GM18861 (cell line): ENCODE data around the gene CNRIP1.
"Not testable (repeated sequence)": the region's sequence is repeated elsewhere in the genome, so short reads cannot be mapped to it uniquely, and the experiment has no call there.

Experiments
- ATAC-seq: cut with Tn5 transposase; IDR thresholded peaks from one replicate; pipeline ENCODE4 v1.9.1; 2021; ENCODE audit not compliant: unreplicated experiment

Gene CNRIP1

GRCh38 chr2:68319398-68320117 is at the start of gene CNRIP1:
Gene CNRIP1 (minus strand): TSS chr2:68319949. CDS start chr2:68319400, 549 bp downstream.
- no peak for ATAC-seq

GRCh38 chr2:68369337-68369734 is 49.6 kb upstream of the CNRIP1 start:
- ATAC-seq, result no peak

DNA sequence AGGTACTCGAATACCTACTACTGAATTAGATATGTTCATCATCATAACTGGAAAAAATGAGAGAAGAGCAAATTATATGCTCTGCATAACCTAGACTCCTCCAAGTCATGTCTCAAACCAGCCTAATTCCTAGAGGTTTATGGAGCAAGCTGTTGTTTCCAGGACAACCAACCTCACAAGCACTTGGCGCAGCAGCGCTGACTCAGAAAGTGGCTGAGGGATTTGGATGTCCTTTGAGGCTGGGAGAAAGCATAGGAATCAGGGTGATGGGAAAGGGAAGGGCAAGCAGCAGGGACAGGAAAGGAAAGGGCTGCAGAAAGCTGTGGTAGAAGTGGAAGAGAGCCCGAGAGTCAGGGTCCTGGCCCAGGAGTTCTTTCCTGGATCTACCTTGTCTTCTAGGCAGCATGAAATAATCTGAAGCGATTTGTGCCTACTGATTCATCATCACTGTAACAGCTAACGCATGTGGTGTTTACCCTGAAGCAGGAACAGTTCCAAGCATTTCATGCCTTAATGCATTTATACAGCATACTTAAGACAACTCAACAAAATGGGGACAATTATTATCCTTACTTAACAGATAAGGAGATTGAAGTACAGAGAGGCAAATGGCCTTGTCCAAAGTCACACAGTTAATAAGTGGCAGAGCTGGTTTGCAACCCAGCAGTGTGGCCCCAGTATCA is 49.0 kb upstream of the CNRIP1 start:
- no peak for ATAC-seq

- no peak for ATAC-seq
These were observed 48.4 kb upstream of the CNRIP1 start for GRCh38 chr2:68367953-68368653.

DNA sequence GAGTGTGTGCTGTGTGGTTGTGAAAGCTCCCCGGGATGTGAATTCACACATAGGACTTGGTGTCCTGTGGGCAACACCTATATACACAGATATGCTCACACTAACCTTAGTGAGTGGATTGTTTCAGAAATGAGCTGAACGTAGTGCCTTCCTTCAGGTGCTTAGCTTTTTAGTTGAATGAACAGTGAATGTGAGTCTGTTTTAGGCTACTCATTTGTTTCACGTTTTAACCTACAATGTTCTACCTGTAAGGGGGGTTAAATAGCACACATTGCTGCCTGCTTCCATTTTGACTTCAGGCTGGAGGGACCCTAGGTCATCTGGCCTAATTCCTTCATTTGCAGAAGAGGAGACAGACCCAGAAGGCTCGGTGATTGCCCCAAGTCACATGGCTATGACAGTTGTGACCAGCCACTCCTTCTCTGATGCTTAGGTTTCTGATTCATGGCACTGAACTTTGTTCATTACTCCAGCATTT is 46.4 kb upstream of the CNRIP1 start:
- peak; percentile 35 for ATAC-seq

- peak; percentile 52 for ATAC-seq
These were observed 45.3 kb upstream of the CNRIP1 start, which contains the start of gene PLEK for GRCh38 chr2:68365087-68365486. Gene PLEK (plus strand): TSS chr2:68365282. CDS start chr2:68365352, 70 bp downstream.

DNA sequence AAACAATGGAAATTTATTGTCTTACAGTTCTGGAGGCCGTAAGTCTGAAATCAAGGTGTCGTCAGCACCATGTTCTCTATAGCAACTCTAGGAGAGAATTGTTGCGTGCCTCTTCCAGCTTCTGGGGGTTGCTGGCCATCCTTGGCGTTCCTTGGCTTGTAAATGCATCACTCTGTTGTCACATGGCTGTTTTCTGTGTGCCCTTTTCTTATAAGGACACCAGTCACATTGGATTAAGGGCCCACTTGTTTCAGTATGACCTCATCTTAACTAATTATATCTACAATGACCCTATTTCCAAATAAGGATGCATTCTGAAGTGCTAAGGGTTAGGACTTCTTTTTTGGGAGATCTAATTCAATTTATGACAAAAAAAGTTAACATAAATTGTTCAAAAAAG is 44.0 kb upstream of the CNRIP1 start:
- ATAC-seq, result no peak

DNA sequence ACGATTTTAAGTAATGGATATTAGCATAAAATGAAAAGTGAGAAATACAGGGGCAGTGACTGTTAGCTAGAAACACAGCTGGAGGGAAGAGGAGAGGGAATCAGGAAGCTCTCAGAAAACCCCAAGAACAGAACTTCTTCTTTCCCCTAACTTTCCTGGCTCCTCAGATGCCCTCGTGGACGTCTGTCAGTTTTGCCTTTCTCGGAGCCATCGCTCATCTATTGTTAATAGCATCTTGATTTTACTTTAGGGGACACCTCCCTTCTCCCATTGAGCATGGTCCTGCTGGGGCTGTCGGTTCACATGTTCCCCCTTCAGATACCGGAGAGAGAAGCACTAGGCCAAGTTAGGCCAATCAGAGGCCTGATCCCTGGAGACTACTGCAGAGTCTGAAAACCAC is 43.0 kb upstream of the CNRIP1 start:
- ATAC-seq, result no peak

DNA sequence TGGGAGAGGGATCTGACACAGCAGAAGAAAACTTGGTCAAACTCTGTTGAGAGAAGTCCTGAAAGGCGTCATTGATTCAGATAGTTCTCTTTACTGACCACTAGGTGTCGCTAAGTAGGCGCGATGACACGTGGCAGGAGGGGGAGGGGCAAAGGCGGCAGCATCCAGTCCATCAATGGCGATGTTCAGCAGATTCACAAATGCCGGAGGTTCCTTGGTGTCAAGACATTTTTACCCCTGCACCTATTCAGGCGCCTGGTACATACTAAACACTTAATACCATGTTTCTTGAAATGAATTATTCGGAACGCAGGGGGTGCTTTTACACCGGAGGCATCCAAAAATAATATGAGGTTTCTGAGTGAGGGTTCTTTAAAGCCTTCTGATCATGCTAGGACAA is 42.3 kb upstream of the CNRIP1 start:
- ATAC-seq, result no peak

- no peak for ATAC-seq
These were observed 40.1 kb upstream of the CNRIP1 start for GRCh38 chr2:68359889-68360288.

DNA sequence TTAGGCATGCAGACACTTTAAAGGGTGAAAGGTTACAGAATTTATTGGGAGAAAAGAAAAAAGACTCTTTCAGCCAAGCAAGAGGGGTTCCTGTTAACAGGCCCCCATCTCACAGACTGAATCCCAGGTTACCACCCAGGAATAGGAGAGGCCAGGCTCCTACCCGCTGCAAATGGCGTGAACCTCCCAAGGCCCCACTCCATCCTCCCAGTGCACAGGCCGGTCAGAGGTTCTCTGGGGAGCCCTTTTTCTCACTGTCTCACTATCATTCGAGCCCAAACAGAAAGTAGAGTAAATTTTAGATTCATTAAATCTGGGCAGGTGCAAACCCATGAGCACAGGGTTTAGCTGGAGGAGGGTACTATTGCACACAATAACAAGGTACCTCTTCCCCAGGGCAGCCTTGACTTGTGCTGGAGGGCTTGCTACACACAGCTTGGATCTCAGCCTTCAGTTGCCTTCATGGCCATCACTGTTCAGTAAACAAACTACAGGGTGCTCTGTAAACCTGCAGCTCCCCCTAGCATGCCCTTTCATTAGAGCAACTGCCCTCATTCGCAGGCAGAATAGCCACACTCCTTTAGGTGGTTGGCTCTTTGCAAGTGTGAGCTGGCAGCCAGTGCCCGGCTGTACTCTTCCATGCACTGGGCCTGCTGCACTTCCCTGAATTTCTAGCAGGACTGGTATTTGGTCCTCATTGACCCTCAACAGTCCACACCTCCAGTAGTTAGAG is 38.0 kb upstream of the CNRIP1 start:
- ATAC-seq, result no peak

GRCh38 chr2:68356599-68357239 is 37.0 kb upstream of the CNRIP1 start:
- no peak for ATAC-seq

DNA sequence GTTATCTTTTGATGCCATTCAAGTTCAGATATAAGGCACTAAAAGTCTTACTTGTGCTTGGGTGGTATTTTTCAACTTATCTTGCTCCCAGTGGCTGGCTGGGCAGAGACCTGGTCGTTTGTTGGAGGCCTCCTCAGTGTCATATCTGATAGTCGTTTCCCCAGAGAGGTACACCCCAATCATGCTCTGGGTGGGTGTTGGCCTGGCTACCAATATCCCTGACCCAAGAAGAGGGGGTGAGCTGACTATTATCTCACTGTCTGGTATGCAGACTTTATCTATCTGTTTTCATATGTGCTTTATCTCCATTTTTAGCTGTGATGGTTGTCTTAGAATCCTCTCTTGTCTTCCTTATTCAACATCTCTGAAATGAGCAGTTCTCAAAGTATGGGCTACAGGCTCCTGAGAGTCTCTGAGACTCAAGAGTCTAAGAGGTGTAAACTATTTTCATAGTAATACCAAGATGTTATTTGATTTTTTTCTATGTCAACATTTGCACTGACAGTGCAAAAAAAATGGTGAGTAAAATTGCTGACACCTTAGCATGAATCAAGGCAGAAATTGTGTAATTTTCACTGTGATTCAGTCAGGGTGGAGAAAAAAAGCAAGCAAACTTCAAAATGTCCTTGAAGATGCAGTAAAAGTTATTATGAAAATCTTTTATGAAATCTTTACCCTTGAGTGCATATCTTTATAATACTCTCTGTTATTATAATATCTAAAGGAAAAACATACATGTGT is 33.1 kb upstream of the CNRIP1 start:
- no peak for ATAC-seq

DNA sequence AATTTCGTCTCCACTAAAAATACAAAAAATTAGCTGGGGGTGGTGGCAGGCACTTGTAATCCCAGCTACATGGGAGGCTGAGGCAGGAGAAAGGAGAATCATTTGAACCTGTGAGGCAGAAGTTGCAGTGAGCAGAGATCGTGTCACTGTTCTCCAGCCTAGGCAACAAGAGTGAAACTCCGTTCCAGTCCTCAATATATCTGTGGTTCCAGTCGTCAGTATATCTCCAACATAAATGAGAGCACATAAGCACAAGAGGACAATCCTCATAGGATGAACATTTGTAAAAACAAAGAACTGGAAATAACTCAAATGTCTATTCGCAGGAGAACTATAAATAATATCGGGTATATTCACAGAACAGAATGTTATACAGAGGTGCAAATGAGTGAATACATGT is 32.2 kb upstream of the CNRIP1 start:
- no peak for ATAC-seq

DNA sequence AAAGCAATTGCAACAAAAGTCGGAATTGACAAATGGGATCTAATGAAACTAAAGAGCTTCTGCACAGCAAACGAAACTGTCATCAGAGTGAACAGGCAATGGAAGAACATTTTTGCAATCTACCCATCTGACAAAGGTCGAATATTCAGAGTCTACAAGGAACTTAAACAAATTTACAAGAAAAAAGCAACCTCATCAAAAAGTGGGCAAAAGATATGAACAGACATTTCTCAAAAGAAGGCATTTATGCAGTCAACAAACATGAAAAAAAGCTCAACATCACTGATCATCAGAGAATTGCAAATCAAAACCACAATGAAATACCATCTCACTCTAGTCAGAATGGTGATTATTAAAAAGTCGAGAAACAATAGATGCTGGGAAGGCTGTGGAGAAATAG is 29.3 kb upstream of the CNRIP1 start:
- not testable (repeated sequence) for ATAC-seq

DNA sequence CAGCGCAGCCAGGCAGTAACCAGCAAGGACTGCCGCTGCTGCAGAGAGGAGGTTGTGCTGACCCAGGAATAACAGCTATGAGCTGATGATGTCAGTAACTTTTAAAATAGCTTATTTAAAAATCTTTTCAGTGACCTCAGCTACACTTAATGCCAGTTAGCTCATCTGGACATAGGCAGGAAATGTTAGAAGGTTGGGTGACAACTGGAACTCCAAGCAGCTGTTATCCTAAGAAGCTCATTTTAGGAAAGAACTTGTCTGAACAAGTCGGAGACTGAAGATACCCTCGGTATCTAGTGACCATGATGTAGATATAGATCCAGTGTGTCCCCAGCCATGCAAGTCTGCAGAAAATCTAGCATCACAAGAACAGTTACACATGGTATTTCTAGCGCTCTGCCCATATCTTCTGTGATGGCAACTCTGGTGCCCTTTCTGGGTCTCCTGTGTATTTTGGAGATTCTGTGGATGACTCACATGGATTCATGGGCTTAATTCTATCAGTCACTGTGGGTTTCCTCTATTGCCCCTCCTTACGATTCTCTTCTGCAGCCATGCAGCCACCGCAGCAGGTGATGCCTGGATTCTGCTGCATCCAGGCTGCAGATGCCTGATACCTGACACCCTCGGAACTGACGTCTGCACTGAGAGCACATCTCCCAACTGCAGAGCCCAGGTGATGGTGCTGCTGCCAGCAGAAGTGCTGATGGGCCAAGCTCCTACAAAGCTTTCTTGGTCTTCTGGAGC is 25.6 kb upstream of the CNRIP1 start:
- ATAC-seq, result no peak

DNA sequence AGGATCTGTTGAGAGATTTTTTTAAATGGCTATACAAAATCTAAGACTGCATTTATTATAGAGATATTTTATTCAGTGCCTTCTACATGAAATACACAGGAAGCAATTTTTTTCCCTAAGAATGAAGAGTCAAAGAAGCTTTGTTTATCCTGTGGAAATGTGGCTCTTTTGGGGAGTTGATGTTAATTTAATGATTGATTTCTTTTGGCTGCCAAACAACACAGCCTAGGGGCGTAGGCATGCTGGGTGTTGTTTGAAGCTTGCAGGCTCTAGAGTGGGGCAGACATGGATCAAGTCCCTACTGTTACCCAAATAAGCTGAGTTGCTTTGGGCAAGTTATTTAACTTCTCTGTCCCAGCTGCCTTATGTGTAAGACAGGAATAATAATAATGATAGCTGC is 24.3 kb upstream of the CNRIP1 start:
- ATAC-seq, result no peak

- no peak for ATAC-seq
These were observed 22.7 kb upstream of the CNRIP1 start for GRCh38 chr2:68342470-68342869.

- ATAC-seq, result no peak
These were observed 21.8 kb upstream of the CNRIP1 start for GRCh38 chr2:68341583-68341982.

GRCh38 chr2:68341062-68341329 is 21.2 kb upstream of the CNRIP1 start:
- no peak for ATAC-seq
